Stromal cell of bone marrow (primary cell): Measurements from ENCODE around the gene ZNF691.
"Not testable (repeated sequence)": the region's sequence is repeated elsewhere in the genome, so short reads cannot be mapped to it uniquely, and the experiment has no call there.

Experiments used
- DNase-seq: peaks from one replicate; pipeline ENCODE4 v3.0.0-alpha.2; 2012; ENCODE audit warnings: low read depth

Gene ZNF691, protein sequence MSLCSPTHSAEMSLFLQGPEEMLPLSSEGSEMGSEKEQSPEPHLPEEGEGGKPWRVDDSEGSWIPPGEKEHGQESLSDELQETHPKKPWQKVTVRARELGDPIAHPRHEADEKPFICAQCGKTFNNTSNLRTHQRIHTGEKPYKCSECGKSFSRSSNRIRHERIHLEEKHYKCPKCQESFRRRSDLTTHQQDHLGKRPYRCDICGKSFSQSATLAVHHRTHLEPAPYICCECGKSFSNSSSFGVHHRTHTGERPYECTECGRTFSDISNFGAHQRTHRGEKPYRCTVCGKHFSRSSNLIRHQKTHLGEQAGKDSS

DNA sequence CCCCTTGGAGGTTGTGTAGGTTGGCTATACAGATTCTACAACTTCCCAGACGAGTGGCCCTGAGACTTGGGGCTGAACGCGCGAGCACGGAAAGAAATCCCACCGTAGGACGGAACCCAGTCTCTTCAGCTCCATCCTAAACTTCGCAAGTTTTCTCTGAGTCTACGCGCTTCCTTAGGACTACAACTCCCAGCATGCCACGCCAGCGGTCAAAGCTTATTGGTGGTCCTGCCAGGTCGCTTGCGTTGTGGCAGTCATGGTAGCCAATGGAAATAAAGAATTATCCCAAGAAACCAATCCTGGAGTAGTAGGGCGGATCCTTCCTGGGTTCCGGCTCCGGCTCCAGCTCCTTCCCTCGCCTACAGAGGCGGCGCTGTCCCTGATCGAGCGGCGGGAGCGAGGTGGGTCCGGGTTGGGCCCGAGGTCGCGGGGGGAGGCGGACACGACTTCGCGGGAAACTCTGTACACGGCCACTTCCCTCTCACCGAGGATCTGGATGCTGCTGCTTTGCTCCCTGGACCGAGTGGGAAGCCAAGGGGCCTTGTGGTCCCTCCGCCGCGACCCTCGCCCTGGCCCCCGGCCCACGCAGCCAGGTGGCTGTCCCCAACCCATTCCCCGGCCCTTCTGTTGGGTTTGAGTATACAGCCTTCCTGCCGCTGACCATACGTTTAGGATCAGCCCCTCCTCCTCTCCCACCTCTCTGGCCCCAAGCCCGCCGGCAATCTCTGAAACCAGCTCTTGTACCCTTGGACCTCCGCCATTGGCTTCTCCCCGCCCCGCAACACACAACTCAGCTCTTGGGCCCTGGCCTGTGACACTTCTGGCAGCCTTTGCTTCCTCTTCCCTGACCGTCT, at the start of gene ZNF691:
Gene ZNF691, plus strand, starts transcription at position 357 of the 854 bp plus-strand sequence. CDS start 3,046 bp downstream, outside the sequence.
- peak; percentile 97 for DNase-seq

- no peak for DNase-seq
Observed at GRCh38 chr1:42797414-42797813, 49.0 kb upstream of the ZNF691 start.

DNA sequence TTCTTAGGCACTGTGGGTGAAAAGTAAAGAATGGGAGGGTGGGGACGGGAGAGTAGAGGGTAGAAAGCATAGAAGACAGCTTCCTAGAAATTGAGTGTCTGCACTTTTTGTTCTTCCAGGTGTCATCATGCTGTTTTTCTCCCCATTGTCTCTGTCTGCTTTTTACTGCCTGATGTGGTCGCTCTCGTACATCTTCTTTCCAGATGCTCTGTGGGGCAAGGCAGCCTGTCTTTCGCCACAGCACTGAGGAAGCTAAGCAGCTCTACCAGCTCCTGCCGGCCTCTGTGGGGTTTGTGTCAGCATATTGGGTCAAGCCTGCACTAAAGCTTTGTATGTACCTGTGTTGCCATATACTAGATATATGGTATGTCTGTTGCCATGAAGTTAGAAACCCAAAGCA, 48.4 kb upstream of the ZNF691 start:
- no peak for DNase-seq

DNA sequence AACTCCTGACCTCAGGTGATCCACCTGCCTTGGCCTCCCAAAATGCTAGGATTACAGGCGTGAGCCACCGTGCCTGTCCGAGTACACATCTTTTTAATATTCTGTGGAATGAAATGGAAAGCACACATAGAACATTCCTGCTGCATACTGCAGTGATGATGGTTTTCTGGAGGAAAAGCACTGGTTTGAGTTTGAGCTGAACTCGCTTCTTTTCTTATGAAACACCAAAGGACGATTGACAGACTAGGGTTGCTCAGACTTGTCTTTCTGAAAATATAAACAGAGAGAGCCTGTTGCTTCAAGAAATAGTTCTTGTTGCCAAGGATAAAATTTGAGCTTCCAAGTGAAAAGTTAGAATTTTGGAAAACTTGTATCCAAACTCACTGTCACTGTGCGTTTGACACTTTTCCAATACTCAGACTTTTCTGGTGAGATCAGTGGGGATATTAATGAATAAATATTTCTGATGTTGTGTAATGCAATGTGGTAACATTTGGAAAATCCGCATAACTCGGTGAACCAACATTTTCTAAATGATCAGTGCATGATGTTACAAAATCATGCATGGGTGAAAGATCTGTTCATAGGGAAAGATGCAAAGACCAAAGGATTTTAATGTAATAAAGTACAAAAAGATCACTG, 44.5 kb upstream of the ZNF691 start:
- peak; percentile 18 for DNase-seq

DNA sequence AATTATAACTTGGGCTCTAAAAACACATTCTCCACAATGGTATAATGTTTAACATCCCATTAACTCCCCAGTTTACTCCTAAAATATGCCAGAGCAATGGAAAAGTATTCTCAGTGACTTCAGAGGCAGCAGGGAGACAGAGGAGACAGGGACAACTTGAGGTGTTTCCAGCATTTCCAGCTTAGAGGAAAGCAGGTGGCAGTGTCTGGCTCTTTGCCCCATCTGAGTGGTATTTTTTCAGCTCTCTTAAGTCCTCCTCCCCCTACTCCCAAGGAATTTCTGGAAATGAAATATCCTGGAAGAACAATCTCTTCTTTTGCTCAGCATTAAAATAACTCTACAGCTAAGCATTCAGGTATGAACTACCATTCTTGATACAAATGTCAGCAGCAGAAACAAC, 40.2 kb upstream of the ZNF691 start:
- no peak for DNase-seq

DNA sequence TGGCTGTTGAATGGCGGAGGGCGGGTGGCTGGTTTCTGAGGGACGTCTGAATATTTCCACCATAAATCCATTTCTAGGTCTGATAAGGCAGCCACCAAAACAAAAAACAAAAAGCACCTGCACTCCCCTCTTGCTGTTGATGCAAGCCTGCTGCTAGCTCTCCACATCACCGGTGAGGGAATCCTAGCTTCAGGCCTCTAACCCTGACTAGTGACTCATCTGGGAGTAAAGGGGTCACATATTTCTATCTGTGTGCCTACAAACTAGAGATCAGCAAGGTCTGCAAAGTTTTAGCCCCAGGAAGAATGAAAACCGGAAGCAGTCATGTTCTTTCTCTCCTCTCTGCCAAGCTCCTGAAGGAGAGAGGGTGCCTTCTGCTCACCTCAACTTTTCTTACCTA, 39.8 kb upstream of the ZNF691 start:
- no peak for DNase-seq

- no peak for DNase-seq
Observed at GRCh38 chr1:42807056-42807668, 39.3 kb upstream of the ZNF691 start.

DNA sequence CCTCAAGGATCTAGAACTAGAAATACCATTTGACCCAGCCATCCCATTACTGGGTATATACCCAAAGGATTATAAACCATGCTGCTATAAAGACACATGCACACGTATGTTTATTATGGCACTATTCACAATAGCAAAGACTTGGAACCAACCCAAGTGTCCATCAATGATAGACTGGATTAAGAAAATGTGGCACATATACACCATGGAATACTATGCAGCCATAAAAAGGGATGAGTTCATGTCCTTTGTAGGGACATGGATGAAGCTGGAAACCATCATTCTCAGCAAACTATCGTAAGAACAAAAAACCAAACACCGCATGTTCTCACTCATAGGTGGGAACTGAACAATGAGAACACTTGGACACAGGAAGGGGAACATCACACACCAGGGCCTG, 31.6 kb upstream of the ZNF691 start:
- DNase-seq, result not testable (repeated sequence)

DNA sequence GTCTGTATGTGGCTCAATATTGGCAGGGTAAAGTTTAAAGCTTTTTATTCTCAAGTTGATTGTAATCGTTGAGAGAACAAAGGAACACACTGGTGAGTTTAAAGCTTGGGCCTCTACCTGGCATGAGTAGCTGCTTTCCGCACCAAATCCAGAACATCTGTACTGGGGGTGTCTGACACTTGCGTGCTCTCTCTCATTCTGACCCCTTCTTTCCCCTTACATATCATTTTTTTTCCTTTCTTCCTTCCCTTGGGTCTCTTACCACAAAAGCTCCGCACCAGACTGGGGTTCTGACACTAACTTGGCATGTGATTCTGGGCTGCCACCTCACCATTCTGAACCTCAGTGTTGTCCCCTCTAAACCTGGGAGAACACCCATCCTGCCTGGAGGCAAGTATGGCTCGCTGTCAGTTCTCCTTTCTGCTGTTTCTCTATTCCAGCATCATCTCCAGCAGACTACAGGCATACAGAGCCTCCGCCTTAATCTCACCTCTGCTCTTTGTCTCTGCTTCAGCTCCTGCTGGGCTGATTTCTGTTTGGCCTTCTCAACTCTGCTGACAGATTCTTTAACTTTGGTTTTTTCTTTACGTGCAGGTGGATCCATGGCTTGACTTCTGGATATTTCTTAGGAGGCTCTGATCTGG, 30.4 kb upstream of the ZNF691 start:
- DNase-seq, result no peak

DNA sequence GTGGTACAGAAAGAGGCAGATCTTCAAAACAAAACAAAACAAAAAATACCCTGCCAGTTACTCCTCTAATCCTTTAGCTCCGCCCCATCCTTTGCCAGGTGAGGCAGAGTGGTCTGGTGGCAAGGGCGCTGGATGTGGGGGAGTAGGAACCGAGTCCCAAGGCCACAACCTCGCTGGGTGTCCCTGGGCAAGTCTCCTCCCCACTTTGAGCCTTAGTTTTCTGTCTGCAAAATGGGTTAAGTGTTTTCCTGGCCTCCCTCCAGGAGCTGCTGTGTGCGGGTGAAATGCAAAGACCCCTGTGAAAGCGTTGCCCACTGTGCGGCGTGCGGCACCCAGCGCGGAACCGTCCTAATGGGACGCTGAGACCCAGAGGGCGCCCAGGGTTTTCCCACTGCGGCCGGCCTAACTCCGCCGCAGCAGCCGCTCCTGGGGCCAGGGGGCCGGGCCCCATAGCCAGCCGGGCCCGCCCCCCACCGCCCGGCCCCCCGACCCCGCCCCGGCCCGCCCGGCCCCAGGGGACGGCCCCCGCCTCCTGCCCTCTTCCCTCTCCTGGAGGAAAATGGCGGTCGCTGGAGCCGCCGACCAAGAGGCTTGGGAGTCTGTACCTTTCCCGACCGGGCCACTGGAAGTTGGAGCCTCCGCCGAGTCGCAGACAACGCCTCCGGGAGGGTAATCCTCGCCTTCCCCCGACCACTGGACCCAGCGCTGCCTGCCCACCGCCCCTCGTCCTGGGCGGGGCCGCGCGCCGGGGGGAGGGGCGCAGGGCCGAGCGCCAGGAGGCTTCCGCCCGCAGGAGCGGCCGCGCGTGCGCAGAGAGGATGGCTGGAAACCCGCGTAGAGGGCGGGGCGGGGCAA, 29.6 kb upstream of the ZNF691 start, which contains the start of the genes ERMAP and SVBP:
Gene ERMAP, plus strand, starts transcription at position 538 of the 855 bp plus-strand sequence. CDS start 13,327 bp downstream, outside the sequence.
Gene SVBP, minus strand, starts transcription at position 813 of the 855 bp plus-strand sequence. CDS start 853 bp downstream, outside the sequence.
- DNase-seq, result peak; percentile 68

DNA sequence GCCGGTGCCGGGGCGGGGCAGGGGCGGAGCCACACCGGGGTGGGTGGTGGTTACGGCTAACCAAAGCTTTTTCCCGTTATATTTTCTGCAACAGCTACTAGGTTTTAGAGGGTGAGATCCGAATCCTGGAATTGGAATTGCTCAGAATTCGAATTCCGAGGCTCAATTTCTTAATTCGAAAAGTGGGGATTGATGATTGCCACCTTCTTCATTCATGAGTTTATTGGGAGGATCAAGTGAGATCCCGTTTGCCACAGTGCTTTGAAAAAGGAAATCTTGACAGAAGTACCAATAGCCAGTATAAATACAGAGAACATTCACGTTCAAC, 29.0 kb upstream of the ZNF691 start:
- DNase-seq, result no peak

DNA sequence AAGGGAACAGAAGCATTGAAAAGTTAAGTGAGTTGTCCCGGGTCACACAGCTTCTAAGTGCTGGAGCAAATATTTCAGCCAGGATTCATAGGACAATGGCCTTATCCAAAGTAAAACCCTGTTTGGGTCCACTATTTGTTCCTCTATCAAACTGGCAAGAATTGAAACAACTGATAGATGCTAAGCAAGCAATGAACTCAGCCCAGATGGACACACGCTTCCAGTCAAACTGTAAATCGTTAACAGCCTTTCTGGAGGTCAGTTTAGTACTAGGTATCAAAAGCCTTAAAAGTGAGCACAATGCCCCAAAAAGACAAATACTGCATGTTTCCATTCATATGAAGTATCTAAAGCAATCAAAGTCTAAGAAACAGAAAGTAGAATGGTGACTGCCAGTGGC, 28.4 kb upstream of the ZNF691 start:
- no peak for DNase-seq

- no peak for DNase-seq
Observed at GRCh38 chr1:42820813-42821212, 25.6 kb upstream of the ZNF691 start.

DNA sequence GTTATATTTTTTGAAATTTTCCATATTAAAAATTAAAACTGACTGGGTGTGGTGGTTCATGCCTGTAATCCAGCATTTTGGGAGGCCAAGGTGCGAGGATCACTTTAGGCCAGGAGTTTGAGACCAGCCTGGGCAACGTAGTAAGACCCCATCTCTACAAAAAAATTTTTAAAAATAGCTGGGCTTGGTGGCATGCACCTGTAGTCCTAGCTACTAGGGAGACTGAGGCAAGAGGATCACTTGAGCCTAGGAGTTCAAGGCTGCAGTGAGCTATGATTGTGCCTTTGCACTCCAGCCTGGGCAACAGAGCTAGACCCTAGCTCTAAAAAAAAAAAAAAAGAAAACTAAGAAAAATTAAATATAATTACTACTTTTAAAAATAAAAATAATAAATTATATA, 24.7 kb upstream of the ZNF691 start:
- DNase-seq, result no peak

- DNase-seq, result peak; percentile 38
Observed at GRCh38 chr1:42822800-42823392, 23.5 kb upstream of the ZNF691 start.

- DNase-seq, result no peak
Observed at GRCh38 chr1:42824481-42825035, 21.9 kb upstream of the ZNF691 start.

GRCh38 chr1:42825036-42825851, 21.2 kb upstream of the ZNF691 start:
- DNase-seq, result no peak

DNA sequence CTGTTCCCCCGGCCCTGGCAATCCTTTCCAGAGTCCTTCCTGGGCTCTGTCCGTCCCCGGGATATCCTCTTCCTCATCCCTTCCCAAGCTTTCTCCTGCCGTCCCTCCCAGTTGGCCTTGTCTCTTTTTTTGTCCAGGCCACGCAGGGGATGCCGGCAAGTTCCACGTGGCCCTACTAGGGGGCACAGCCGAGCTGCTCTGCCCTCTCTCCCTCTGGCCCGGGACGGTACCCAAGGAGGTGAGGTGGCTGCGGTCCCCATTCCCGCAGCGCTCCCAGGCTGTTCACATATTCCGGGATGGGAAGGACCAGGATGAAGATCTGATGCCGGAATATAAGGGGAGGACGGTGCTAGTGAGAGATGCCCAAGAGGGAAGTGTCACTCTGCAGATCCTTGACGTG, 15.8 kb upstream of the ZNF691 start:
- no peak for DNase-seq

- no peak for DNase-seq
Observed at GRCh38 chr1:42831273-42831672, 15.1 kb upstream of the ZNF691 start.
